DND-41 (cell line): Measurements from ENCODE around the gene CSNK1E.

Experiments
- EZH2 ChIP-seq: IDR thresholded peaks from 3 replicates; pipeline ENCODE4 v1.6.1; 2012; ENCODE audit warnings: borderline replicate concordance, low read depth, mild to moderate bottlenecking, moderate library complexity, low read length, inconsistent platforms; ENCODE audit not compliant: severe bottlenecking
- TF ChIP-seq, protein P1 (sequence below): IDR thresholded peaks from 2 replicates; pipeline ENCODE4 v1.5.1; 2012; ENCODE audit warnings: borderline replicate concordance, low read length, moderate library complexity, mild to moderate bottlenecking; ENCODE audit not compliant: poor library complexity, severe bottlenecking; ENCODE audit errors: extremely low read depth

DNA sequence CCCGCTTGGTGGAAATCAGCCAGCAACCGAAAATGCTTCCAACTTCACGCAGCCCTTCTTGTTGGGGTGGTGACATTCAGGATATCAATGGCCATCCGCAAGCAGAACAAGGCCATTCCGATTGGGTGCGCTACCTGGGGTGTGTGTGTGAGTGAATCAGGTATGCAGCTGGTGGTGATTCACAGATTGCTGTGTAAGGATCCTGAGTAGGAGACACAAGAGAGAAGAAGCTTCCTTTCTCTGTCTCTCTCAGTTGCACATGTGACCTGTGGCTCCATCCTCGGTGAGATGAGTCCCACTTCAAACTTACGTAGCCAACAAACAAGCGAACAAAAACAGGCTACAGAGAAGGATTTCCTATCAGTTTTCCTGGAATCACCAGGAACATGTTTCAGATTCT lies 34.8 kb downstream of the CSNK1E start:
- TF ChIP-seq, protein P1, sequence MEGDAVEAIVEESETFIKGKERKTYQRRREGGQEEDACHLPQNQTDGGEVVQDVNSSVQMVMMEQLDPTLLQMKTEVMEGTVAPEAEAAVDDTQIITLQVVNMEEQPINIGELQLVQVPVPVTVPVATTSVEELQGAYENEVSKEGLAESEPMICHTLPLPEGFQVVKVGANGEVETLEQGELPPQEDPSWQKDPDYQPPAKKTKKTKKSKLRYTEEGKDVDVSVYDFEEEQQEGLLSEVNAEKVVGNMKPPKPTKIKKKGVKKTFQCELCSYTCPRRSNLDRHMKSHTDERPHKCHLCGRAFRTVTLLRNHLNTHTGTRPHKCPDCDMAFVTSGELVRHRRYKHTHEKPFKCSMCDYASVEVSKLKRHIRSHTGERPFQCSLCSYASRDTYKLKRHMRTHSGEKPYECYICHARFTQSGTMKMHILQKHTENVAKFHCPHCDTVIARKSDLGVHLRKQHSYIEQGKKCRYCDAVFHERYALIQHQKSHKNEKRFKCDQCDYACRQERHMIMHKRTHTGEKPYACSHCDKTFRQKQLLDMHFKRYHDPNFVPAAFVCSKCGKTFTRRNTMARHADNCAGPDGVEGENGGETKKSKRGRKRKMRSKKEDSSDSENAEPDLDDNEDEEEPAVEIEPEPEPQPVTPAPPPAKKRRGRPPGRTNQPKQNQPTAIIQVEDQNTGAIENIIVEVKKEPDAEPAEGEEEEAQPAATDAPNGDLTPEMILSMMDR = no peak
- TF ChIP-seq EZH2 = no peak
